Neutrophil (primary cell): ENCODE results near the gene ARHGEF19.
"Not testable (repeated sequence)": the region's sequence is repeated elsewhere in the genome, so short reads cannot be mapped to it uniquely, and the experiment has no call there.

Experiments used
- H3K27ac ChIP-seq: fragments of 200-600 bp; sonication (generic); 2 replicates; pipeline ENCODE4 v1.5.1; 2016; ENCODE audit warnings: mild to moderate bottlenecking, moderate library complexity
- H3K27me3 ChIP-seq: fragments of 200-600 bp; sonication (generic); 2 replicates; pipeline ENCODE4 v1.6.0; 2016; ENCODE audit warnings: mild to moderate bottlenecking
- H3K36me3 ChIP-seq: fragments of 200-600 bp; sonication (generic); 2 replicates; pipeline ENCODE4 v1.5.1; 2017
- H3K4me1 ChIP-seq, 2 experiments: fragments of 200-600 bp in 1 of 2; sonication (generic) in 1 of 2; 1 replicate in 1 of 2; 2 replicates in 1 of 2; pipeline versions ENCODE4 v1.5.1 to v1.6.1; 2013 to 2016; ENCODE audit warnings: low read depth in 1 of 2, low read length in 1 of 2, mild to moderate bottlenecking in 1 of 2, moderate library complexity in 1 of 2; ENCODE audit not compliant: control insufficient read depth in 1 of 2, insufficient read depth in 1 of 2
- H3K4me3 ChIP-seq, 2 experiments: fragments of 200-600 bp in 1 of 2; sonication (generic) in 1 of 2; 1 replicate in 1 of 2; 2 replicates in 1 of 2; pipeline ENCODE4 v1.5.1; 2013 to 2016; ENCODE audit warnings: low read depth in 1 of 2, low read length in 1 of 2, mild to moderate bottlenecking in 1 of 2, moderate library complexity in 1 of 2
- H3K9me3 ChIP-seq: fragments of 200-600 bp; sonication (generic); 2 replicates; pipeline ENCODE4 v1.5.1; 2016
- CTCF ChIP-seq: fragments of 200-600 bp; sonication (generic); IDR thresholded peaks from 2 replicates; pipeline ENCODE4 v1.5.1; 2016; ENCODE audit warnings: antibody characterized with exemption

ARHGEF19 gene

GRCh38 chr1:16196874-16197273, 15.6 kb downstream of the ARHGEF19 start:
- no peak overlapping the region for H3K4me3 ChIP-seq
- H3K4me1 ChIP-seq: no peaks in the 10 kb centered on the region
- H3K27ac ChIP-seq: no peak overlapping the region
- TF ChIP-seq CTCF: no peak
- no peaks in the 10 kb centered on the region for H3K36me3 ChIP-seq
- no peaks in the 10 kb centered on the region for H3K27me3 ChIP-seq
- no peaks in the 10 kb centered on the region for H3K9me3 ChIP-seq

DNA sequence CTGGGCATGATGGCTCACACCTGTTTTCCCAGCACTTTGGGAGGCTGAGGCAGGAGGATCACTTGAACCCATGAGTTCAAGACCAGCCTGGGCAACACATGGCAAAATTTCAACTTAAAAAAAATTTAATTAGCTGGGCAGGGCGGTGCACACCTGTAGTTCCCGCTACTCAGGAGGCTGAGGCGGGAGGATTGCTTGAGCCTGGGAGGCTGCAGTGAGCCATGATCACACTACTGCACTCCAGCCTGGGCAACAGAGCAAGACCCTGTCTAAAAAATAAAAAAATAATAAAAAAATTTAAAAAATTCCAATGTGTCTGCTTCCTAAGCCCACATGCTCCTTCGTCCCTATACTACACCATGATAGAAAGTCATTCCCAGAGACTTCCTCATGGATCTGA, 16.3 kb downstream of the ARHGEF19 start:
- H3K27ac ChIP-seq, H3K4me1 ChIP-seq, H3K27me3 ChIP-seq, H3K4me3 ChIP-seq, H3K36me3 ChIP-seq, H3K9me3 ChIP-seq: not testable (repeated sequence)

DNA sequence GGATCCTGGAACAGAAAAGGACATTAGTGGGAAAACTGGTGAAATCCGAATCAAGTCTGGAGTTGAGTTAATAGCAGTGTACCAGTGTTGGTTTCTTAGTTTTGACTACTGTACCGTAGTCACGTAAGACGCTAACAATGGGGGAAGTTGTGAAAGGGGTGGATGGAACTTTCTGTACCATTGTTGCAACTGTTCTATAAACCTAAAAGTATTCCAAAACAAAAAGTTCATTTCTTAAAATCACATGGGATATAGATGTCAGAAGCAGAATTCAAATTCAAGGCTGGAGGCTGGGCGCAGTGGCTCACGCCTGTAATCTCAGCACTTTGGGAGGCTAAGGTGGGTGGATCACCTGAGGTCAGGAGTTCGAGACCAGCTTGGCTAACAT, 16.9 kb downstream of the ARHGEF19 start:
- no peak for TF ChIP-seq CTCF
- H3K9me3 ChIP-seq: no peaks in the 10 kb centered on the region
- H3K36me3 ChIP-seq: no peaks in the 10 kb centered on the region
- no peak overlapping the region for H3K4me3 ChIP-seq
- no peaks in the 10 kb centered on the region for H3K4me1 ChIP-seq
- H3K27ac ChIP-seq: no peak overlapping the region
- H3K27me3 ChIP-seq: no peaks in the 10 kb centered on the region

DNA sequence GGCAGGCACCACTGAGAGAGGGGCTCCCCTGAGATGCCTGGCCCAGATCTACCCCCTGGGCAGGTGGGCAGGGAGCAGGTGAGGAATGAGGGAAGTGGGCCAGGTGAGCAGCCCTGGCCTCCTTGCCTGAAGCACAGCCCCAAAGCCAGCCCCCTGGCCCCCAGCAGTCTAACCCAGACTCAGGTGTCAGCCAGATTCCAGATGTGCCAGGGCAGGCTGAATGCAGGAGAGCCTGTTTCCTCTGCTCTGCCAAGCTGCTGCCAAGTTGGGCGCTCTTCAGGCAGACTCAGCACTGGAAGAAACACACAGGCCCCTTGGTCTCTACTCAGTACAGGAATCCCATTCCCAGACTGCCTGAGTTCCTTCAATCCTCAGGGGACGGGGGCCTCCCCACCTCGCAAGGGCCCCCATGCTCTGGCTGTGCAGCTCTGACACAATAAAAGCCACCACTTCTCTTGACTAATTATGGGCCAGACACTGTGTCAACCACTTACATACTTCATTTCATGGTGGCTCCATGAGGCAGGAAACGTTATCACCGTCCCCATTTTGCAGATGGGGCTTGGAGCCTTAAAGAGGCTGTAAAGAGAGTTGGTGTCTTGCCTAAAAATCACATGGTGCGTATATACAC, 20.4 kb downstream of the ARHGEF19 start:
- H3K27me3 ChIP-seq: peaks cover 8% of the 10 kb centered on the region
- no peak overlapping the region for H3K4me3 ChIP-seq
- no peaks in the 10 kb centered on the region for H3K9me3 ChIP-seq
- TF ChIP-seq CTCF: no peak
- no peak overlapping the region for H3K27ac ChIP-seq
- no peaks in the 10 kb centered on the region for H3K36me3 ChIP-seq
- no peaks in the 10 kb centered on the region for H3K4me1 ChIP-seq

- Histone ChIP-seq H3K4me1 (no peaks in the 10 kb centered on the region), H3K27me3 (peaks cover 8% of the 10 kb centered on the region), H3K27ac (no peak overlapping the region), H3K9me3 (no peaks in the 10 kb centered on the region), H3K36me3 (no peaks in the 10 kb centered on the region), H3K4me3 (no peak overlapping the region)
- no peak for TF ChIP-seq CTCF
These were observed 21.1 kb downstream of the ARHGEF19 start for GRCh38 chr1:16191309-16191708.

GRCh38 chr1:16189921-16190621, 22.4 kb downstream of the ARHGEF19 start:
- TF ChIP-seq CTCF: no peak
- Histone ChIP-seq H3K27ac (no peak overlapping the region), H3K4me3 (no peak overlapping the region), H3K27me3 (peaks cover 8% of the 10 kb centered on the region), H3K9me3 (no peaks in the 10 kb centered on the region), H3K36me3 (no peaks in the 10 kb centered on the region), H3K4me1 (no peaks in the 10 kb centered on the region)
